KMS-11 (cell line): ENCODE measurements around the gene CCAR1.
"Not testable (repeated sequence)": the region's sequence is repeated elsewhere in the genome, so short reads cannot be mapped to it uniquely, and the experiment has no call there.

ENCODE experiments used
- H2AFZ ChIP-seq: fragments of 200-600 bp; sonication (generic); 2 replicates; pipeline ENCODE4 v1.6.1; 2016; ENCODE audit warnings: antibody characterized with exemption, mixed run types, low read depth
- H3K27ac ChIP-seq: fragments of 200-600 bp; sonication (generic); 2 replicates; pipeline ENCODE4 v1.6.1; 2016; ENCODE audit warnings: mild to moderate bottlenecking, mixed run types
- H3K27me3 ChIP-seq: fragments of 200-600 bp; sonication (generic); 2 replicates; pipeline ENCODE4 v1.6.1; 2017; ENCODE audit warnings: mild to moderate bottlenecking, low read depth, mixed run types, moderate library complexity; ENCODE audit not compliant: insufficient read depth
- H3K36me3 ChIP-seq: fragments of 200-600 bp; sonication (generic); 2 replicates; pipeline ENCODE4 v1.6.1; 2017; ENCODE audit warnings: mild to moderate bottlenecking, mixed run types; ENCODE audit not compliant: insufficient read depth
- H3K4me1 ChIP-seq: fragments of 200-600 bp; sonication (generic); 2 replicates; pipeline ENCODE4 v1.6.1; 2016; ENCODE audit warnings: mild to moderate bottlenecking, low read depth, mixed run types; ENCODE audit not compliant: poor library complexity, severe bottlenecking
- H3K4me2 ChIP-seq: fragments of 200-600 bp; sonication (generic); 2 replicates; pipeline ENCODE4 v1.7.0; 2016; ENCODE audit warnings: mild to moderate bottlenecking, mixed run types
- H3K4me3 ChIP-seq: fragments of 200-600 bp; sonication (generic); IDR thresholded peaks from 2 replicates; pipeline ENCODE4 v1.6.1; 2017; ENCODE audit warnings: low read depth, low read length, mixed read lengths; ENCODE audit not compliant: insufficient read depth
- H3K79me2 ChIP-seq: fragments of 200-600 bp; sonication (generic); 2 replicates; pipeline ENCODE4 v1.6.1; 2016; ENCODE audit warnings: low read depth, mixed run types; ENCODE audit not compliant: insufficient read depth
- H3K9ac ChIP-seq: fragments of 200-600 bp; sonication (generic); 2 replicates; pipeline ENCODE4 v1.6.1; 2016; ENCODE audit warnings: mild to moderate bottlenecking, mixed run types
- H4K20me1 ChIP-seq: fragments of 200-600 bp; sonication (generic); 2 replicates; pipeline ENCODE4 v1.6.1; 2016; ENCODE audit warnings: mild to moderate bottlenecking, mixed run types; ENCODE audit not compliant: insufficient read depth
- CTCF ChIP-seq: fragments of 200-600 bp; sonication (generic); conservative IDR thresholded peaks from 2 replicates; pipeline ENCODE4 v1.6.1; 2017; ENCODE audit warnings: low read depth, mild to moderate bottlenecking, antibody characterized with exemption, low read length, moderate library complexity, mixed read lengths

The CCAR1 gene

GRCh38 chr10:68813559-68813958 is 92.5 kb downstream of the CCAR1 start:
- Histone ChIP-seq H4K20me1 (no peaks in the 10 kb centered on the region), H3K9ac (no peak overlapping the region), H2AFZ (no peak overlapping the region), H3K4me2 (no peak overlapping the region), H3K79me2 (no peaks in the 10 kb centered on the region), H3K27me3 (no peaks in the 10 kb centered on the region), H3K4me3 (no peak overlapping the region), H3K4me1 (no peaks in the 10 kb centered on the region), H3K27ac (no peak overlapping the region), H3K36me3 (no peaks in the 10 kb centered on the region)
- no peak for TF ChIP-seq CTCF

GRCh38 chr10:68816796-68817412 is 95.9 kb downstream of the CCAR1 start:
- Histone ChIP-seq H3K4me1 (no peaks in the 10 kb centered on the region), H4K20me1 (no peaks in the 10 kb centered on the region), H3K9ac (no peak overlapping the region), H3K36me3 (no peaks in the 10 kb centered on the region), H3K27me3 (no peaks in the 10 kb centered on the region), H3K27ac (no peak overlapping the region), H3K4me3 (no peak overlapping the region), H3K4me2 (no peak overlapping the region), H3K79me2 (no peaks in the 10 kb centered on the region), H2AFZ (no peak overlapping the region)
- no peak for TF ChIP-seq CTCF

- not testable (repeated sequence) for H4K20me1 ChIP-seq, H3K27me3 ChIP-seq, H3K4me3 ChIP-seq, H3K4me2 ChIP-seq, H3K79me2 ChIP-seq, H3K36me3 ChIP-seq, H2AFZ ChIP-seq, H3K4me1 ChIP-seq, H3K9ac ChIP-seq, H3K27ac ChIP-seq
Measured at GRCh38 chr10:68820359-68820758, 99.3 kb downstream of the CCAR1 start.

- H3K79me2 ChIP-seq, H3K4me2 ChIP-seq, H2AFZ ChIP-seq, H3K9ac ChIP-seq, H3K4me3 ChIP-seq, H3K27ac ChIP-seq, H3K27me3 ChIP-seq, H4K20me1 ChIP-seq, H3K4me1 ChIP-seq, H3K36me3 ChIP-seq: not testable (repeated sequence)
Measured at GRCh38 chr10:68822626-68823025, 101.6 kb downstream of the CCAR1 start.

GRCh38 chr10:68826764-68827591 is 105.9 kb downstream of the CCAR1 start, which contains the start of gene STOX1:
Gene STOX1 (plus strand): TSS chr10:68827531. CDS start chr10:68827624, 93 bp downstream.
- TF ChIP-seq CTCF = no peak
- peak within 1 kb of the TSS; percentile 42; the same call in 1 of the 2 replicates for H3K27ac ChIP-seq
- H3K9ac ChIP-seq = peak within 1 kb of the TSS; percentile 71
- peak within 1 kb of the TSS; percentile 94 for H2AFZ ChIP-seq
- peak within 1 kb of the TSS; percentile 88 for H3K4me2 ChIP-seq
- H3K4me1 ChIP-seq = peaks cover 10% of the 10 kb centered on the region
- no peaks in the 10 kb centered on the region for H3K79me2 ChIP-seq
- no peaks in the 10 kb centered on the region for H3K36me3 ChIP-seq
- no peaks in the 10 kb centered on the region for H4K20me1 ChIP-seq
- H3K27me3 ChIP-seq = no peaks in the 10 kb centered on the region
- H3K4me3 ChIP-seq = no peak within 1 kb of the TSS

GRCh38 chr10:68827592-68827959 is 106.5 kb downstream of the CCAR1 start:
- H3K4me3 ChIP-seq = not testable (repeated sequence)
- H2AFZ ChIP-seq = peak overlapping the region; percentile 94; the same call in 1 of the 2 replicates

GRCh38 chr10:68828083-68828601 is 107.1 kb downstream of the CCAR1 start:
- H3K4me1 ChIP-seq, H3K79me2 ChIP-seq, H3K27ac ChIP-seq, H4K20me1 ChIP-seq, H3K36me3 ChIP-seq, H3K4me3 ChIP-seq, H3K27me3 ChIP-seq: not testable (repeated sequence)
- Histone ChIP-seq H3K9ac (peak overlapping the region; percentile 25; the same call in 1 of the 2 replicates), H3K4me2 (peak overlapping the region; percentile 45; the same call in 1 of the 2 replicates), H2AFZ (peak overlapping the region; percentile 67)

More at GRCh38 chr10:68827592-68827959, 106.5 kb downstream of the CCAR1 start:
- not testable (repeated sequence) for H3K79me2 ChIP-seq, H3K27me3 ChIP-seq, H3K4me2 ChIP-seq, H3K9ac ChIP-seq, H3K4me1 ChIP-seq, H3K36me3 ChIP-seq, H4K20me1 ChIP-seq
- H3K27ac ChIP-seq = peak overlapping the region; percentile 42; the same call in 1 of the 2 replicates
